ENCODE data around the gene COL8A1. TPM values are rescaled to one million over a fixed set of nuclear protein-coding genes. Genes with fewer than 3 reads are reported as not detected.

Gene COL8A1
- total RNA-seq, 1 donor from 2014 or later: 123 TPM

DNA sequence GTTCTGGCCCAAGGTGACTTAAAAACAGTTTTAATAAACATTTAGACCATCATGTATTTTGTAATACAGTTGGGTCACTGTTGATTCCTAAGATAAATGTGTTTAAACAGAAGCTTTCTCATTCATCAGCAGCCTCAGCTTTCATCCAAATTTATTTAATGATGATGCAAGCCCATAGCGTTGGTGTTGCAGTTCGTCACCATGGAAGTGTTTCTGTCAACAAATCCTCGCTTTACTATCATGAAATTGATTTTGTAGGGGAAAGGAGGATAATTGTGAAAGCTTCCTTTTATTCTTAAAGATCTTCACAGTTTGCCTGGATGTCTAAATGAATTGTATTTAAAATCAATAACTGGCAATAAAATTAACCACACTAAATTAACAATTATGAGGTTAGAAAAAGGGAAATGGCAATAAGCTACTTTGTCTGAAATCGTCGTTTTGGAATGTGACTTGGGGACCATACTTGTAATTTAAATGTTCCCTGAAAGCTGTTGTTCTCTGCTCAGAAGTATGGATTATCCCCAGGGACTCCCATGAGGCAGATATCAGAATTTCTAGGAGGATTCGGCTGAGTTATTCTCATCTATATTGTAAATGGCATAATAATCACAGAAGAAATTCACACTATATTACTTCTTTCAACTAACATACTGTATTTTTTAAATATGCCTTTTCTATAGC lies 208.2 kb downstream of the COL8A1 start:
- Mint-ChIP-seq H3K4me3 (ENCODE audit: unreplicated experiment) (peak overlapping the region; percentile 24), H3K4me1 (ENCODE audit: low read depth, unreplicated experiment) (peaks cover 20% of the 10 kb centered on the region), H3K27me3 (ENCODE audit: low read depth, unreplicated experiment) (no peaks in the 10 kb centered on the region), H3K9me3 (ENCODE audit: unreplicated experiment) (no peaks in the 10 kb centered on the region), H3K36me3 (ENCODE audit: low read depth, unreplicated experiment) (peaks cover 7% of the 10 kb centered on the region), H3K27ac (ENCODE audit: unreplicated experiment) (peak overlapping the region; percentile 85)
- Histone ChIP-seq H3K9me3 (ENCODE audit: insufficient read depth, low read depth, low read length) (no peaks in the 10 kb centered on the region), H3K27ac (ENCODE audit: low read depth, low read length) (no peak overlapping the region), H3K79me2 (ENCODE audit: insufficient read depth, low read length) (peaks cover 49% of the 10 kb centered on the region), H4K20me1 (ENCODE audit: insufficient read depth, low read length) (peaks cover 34% of the 10 kb centered on the region), H3K27me3 (ENCODE audit: insufficient read depth, low read length) (no peaks in the 10 kb centered on the region), H3K4me3 (ENCODE audit: insufficient read depth, low read depth, low read length) (no peak overlapping the region), H3K4me1 (ENCODE audit: insufficient read depth, low read length) (peaks cover 7% of the 10 kb centered on the region), H3K9ac (ENCODE audit: low read length) (no peak overlapping the region), H3K36me3 (ENCODE audit: insufficient read depth, low read length) (peaks cover 33% of the 10 kb centered on the region), H3K4me2 (ENCODE audit: low read length) (no peak overlapping the region), H2AFZ (ENCODE audit: low read depth, low read length) (no peak overlapping the region)
- DNase-seq (ENCODE audit: low read depth) (peak; percentile 70), FAIRE-seq (no peak)
- TF ChIP-seq EZH2 (IDR thresholded peaks at IDR 0.05; ENCODE audit: insufficient read depth, low read length): no peak
- TF ChIP-seq, protein P1, sequence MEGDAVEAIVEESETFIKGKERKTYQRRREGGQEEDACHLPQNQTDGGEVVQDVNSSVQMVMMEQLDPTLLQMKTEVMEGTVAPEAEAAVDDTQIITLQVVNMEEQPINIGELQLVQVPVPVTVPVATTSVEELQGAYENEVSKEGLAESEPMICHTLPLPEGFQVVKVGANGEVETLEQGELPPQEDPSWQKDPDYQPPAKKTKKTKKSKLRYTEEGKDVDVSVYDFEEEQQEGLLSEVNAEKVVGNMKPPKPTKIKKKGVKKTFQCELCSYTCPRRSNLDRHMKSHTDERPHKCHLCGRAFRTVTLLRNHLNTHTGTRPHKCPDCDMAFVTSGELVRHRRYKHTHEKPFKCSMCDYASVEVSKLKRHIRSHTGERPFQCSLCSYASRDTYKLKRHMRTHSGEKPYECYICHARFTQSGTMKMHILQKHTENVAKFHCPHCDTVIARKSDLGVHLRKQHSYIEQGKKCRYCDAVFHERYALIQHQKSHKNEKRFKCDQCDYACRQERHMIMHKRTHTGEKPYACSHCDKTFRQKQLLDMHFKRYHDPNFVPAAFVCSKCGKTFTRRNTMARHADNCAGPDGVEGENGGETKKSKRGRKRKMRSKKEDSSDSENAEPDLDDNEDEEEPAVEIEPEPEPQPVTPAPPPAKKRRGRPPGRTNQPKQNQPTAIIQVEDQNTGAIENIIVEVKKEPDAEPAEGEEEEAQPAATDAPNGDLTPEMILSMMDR (IDR thresholded peaks at IDR 0.05; ENCODE audit: insufficient read depth, low read depth, low read length): no peak

DNA sequence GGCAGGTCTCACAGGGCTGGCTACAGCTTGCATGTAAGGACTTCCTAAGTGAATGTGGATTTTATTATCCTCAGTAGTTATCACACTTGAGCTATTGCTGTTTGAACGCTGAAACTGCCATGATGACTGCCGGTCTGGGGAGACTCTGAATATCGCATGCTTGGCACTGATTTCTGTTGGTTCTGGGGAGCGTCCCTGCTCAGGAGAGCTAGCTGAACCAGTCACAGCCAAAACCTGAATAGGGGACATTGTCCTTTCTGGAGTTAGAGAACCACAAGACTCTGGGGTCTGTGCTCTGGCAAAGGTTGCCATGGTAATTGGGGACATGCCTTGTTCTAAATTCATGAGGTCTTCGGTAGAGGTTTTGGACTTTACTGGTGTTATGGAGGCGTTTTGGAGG lies 210.0 kb downstream of the COL8A1 start:
- Histone ChIP-seq H3K36me3 (ENCODE audit: insufficient read depth, low read length) (peaks cover 34% of the 10 kb centered on the region), H3K4me2 (ENCODE audit: low read length) (no peak overlapping the region), H3K4me3 (ENCODE audit: insufficient read depth, low read depth, low read length) (no peak overlapping the region), H4K20me1 (ENCODE audit: insufficient read depth, low read length) (peaks cover 43% of the 10 kb centered on the region), H3K27me3 (ENCODE audit: insufficient read depth, low read length) (no peaks in the 10 kb centered on the region), H3K9me3 (ENCODE audit: insufficient read depth, low read depth, low read length) (no peaks in the 10 kb centered on the region), H3K27ac (ENCODE audit: low read depth, low read length) (no peak overlapping the region), H3K9ac (ENCODE audit: low read length) (no peak overlapping the region), H2AFZ (ENCODE audit: low read depth, low read length) (no peak overlapping the region), H3K79me2 (ENCODE audit: insufficient read depth, low read length) (peaks cover 64% of the 10 kb centered on the region), H3K4me1 (ENCODE audit: insufficient read depth, low read length) (peaks cover 10% of the 10 kb centered on the region)
- TF ChIP-seq, protein P1 (IDR thresholded peaks at IDR 0.05; ENCODE audit: insufficient read depth, low read depth, low read length): no peak
- TF ChIP-seq EZH2 (IDR thresholded peaks at IDR 0.05; ENCODE audit: insufficient read depth, low read length): no peak
- H3K27ac Mint-ChIP-seq (ENCODE audit: unreplicated experiment): peak overlapping the region; percentile 5
- DNase-seq (ENCODE audit: low read depth): no peak
- no peaks in the 10 kb centered on the region for H3K27me3 Mint-ChIP-seq (ENCODE audit: low read depth, unreplicated experiment)
- no peaks in the 10 kb centered on the region for H3K9me3 Mint-ChIP-seq (ENCODE audit: unreplicated experiment)
- H3K4me1 Mint-ChIP-seq (ENCODE audit: low read depth, unreplicated experiment): peaks cover 26% of the 10 kb centered on the region
- no peak overlapping the region for H3K4me3 Mint-ChIP-seq (ENCODE audit: unreplicated experiment)
- no peak for FAIRE-seq
- H3K36me3 Mint-ChIP-seq (ENCODE audit: low read depth, unreplicated experiment): peaks cover 11% of the 10 kb centered on the region

Other genes with a start within 250 kb of the COL8A1 start
- gene CMSS1, start 179.3 kb downstream of the COL8A1 start, total RNA-seq: 11.0 and 12.5 TPM in 2 replicates